Ovary (tissue), 3 donors: ENCODE results near the gene UCHL1.

Experiments
- POLR2A ChIP-seq: fragments of 450-650 bp; IDR thresholded peaks from one replicate; pipeline ENCODE4 v1.6.1; 2017; ENCODE audit warnings: antibody characterized with exemption, mild to moderate bottlenecking, moderate library complexity
- TF ChIP-seq, protein P1 (sequence below), 3 donors: fragments of 450-650 bp in 2 of 3; fragments of 200-600 bp in 1 of 3; IDR thresholded peaks; one replicate each; pipeline versions ENCODE4 v1.5.1 to v1.8.0; 2016 to 2022; ENCODE audit warnings: antibody characterized with exemption in 3 of 3, mild to moderate bottlenecking in 1 of 3
- donor health status: DM: no; HTN: no; CAD: no.

DNA sequence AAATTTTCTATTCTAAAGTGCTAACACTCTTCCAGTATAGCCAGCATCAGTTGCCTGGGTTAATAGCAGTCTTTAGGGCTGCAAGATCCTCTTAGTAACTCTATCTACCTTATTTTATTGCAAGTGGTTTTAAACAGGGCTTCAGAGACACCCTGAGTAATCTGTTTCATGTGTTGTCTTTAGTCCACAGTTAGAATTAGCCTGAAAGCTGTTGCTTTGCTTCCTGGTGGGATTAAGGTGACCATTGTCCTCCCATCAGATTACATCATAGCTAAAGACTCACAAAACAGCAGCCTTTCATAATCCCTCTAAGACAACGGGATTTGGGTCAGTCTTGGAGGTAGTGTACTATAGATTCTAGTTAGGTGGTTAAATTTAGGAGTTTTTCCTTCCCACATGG, 7.5 kb downstream of the UCHL1 start:
- TF ChIP-seq, protein P1, sequence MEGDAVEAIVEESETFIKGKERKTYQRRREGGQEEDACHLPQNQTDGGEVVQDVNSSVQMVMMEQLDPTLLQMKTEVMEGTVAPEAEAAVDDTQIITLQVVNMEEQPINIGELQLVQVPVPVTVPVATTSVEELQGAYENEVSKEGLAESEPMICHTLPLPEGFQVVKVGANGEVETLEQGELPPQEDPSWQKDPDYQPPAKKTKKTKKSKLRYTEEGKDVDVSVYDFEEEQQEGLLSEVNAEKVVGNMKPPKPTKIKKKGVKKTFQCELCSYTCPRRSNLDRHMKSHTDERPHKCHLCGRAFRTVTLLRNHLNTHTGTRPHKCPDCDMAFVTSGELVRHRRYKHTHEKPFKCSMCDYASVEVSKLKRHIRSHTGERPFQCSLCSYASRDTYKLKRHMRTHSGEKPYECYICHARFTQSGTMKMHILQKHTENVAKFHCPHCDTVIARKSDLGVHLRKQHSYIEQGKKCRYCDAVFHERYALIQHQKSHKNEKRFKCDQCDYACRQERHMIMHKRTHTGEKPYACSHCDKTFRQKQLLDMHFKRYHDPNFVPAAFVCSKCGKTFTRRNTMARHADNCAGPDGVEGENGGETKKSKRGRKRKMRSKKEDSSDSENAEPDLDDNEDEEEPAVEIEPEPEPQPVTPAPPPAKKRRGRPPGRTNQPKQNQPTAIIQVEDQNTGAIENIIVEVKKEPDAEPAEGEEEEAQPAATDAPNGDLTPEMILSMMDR (IDR thresholded peaks at IDR 0.05) = no peak
- TF ChIP-seq POLR2A = no peak
